D721Med (cell line): Measurements from ENCODE around the gene SLC9A6.
"Not testable (repeated sequence)": the region's sequence is repeated elsewhere in the genome, so short reads cannot be mapped to it uniquely, and the experiment has no call there.

Source experiments
- DNase-seq: peaks from one replicate; pipeline ENCODE4 v3.0.0; 2011; ENCODE audit warnings: low spot score; ENCODE audit not compliant: insufficient read length
- FAIRE-seq: peaks from 2 replicates; lab custom pipeline; 2011; peaks lifted over from hg19 to GRCh38; lab: Jason Lieb, UNC
- TF ChIP-seq, protein P1 (sequence below): IDR thresholded peaks from 2 replicates; pipeline ENCODE4 v1.5.1; 2012; ENCODE audit warnings: mild to moderate bottlenecking, control low read depth; ENCODE audit not compliant: insufficient read depth; ENCODE audit errors: missing control alignments

SLC9A6 gene

DNA sequence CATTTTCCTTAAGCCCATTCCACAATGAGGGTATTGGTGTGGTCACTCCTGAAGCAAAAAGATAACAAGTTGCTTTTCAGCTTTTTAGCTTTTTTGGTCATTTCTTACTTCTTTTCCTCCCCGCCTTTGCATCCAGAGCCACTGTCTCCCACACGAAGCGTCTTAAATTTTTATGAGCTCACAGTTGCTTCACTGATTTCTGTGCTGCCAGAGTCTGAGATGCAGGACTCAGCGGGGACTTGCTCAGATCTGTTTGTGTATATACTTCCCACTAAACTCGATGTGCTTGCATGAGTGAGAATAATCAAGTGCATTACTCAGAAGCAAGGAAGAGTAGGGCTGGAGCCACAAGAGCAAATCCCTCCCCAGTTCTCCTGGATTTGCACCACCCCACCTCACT lies 81.9 kb downstream of the SLC9A6 start:
- no peak for DNase-seq
- no peak for FAIRE-seq
- TF ChIP-seq, protein P1, sequence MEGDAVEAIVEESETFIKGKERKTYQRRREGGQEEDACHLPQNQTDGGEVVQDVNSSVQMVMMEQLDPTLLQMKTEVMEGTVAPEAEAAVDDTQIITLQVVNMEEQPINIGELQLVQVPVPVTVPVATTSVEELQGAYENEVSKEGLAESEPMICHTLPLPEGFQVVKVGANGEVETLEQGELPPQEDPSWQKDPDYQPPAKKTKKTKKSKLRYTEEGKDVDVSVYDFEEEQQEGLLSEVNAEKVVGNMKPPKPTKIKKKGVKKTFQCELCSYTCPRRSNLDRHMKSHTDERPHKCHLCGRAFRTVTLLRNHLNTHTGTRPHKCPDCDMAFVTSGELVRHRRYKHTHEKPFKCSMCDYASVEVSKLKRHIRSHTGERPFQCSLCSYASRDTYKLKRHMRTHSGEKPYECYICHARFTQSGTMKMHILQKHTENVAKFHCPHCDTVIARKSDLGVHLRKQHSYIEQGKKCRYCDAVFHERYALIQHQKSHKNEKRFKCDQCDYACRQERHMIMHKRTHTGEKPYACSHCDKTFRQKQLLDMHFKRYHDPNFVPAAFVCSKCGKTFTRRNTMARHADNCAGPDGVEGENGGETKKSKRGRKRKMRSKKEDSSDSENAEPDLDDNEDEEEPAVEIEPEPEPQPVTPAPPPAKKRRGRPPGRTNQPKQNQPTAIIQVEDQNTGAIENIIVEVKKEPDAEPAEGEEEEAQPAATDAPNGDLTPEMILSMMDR, result no peak

DNA sequence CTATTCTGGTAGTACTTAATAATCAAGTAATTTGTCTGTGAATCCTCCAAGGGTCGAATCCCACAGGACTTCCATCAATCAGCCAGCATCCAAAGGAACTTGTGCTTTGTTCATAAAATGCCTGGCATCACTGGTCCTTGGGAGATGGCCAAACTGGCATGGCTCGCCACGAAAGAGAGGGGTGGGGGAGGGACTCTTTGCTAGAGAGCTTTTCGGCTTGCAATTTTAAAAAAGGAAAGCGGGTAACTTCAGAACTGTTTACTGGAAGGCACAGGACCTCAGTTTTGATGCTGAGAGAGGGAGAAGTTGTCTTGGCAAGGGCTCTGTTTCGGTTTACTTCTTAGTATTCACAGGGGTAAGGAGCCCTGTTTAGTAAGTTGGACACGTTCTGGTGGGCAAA lies 82.7 kb downstream of the SLC9A6 start:
- TF ChIP-seq, protein P1, result no peak
- FAIRE-seq (no peak), DNase-seq (no peak)

DNA sequence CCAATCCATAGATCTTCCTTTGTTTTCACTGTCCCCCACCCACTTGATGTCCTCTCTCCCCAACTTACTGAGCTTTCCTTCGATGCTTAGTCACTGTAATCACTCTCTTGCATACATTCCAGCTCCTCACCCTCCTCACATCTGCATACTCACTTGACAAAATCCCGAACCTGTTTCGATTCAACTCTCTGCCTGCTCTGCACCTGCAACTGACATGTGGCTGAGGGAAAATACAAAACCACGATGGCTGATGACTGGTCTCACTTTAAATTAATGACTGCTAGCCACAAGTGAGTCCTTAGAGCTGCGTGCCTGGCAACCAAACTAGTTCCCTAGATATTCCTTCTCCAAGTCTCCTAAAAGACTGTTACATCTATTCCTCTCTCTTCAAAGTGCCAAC lies 91.7 kb downstream of the SLC9A6 start:
- no peak for DNase-seq
- TF ChIP-seq, protein P1, result no peak
- no peak for FAIRE-seq

DNA sequence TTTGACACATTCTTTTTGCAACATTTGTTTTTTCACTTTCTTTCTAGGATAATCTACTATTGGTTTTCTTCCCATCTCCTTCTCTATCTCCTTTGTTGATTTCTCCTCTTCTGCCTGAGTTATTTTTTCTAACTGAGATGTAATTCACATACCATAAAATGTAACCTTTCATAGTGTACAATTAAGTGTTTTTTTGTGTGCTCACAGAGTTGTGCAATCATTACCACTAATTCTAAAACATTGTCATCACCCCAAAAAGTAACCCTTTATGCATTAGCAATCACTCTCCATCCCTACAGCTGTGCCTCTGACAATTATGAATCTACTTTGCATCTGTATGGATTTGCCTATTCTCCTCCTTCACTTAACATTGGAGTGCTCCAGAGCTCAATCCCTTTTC lies 95.5 kb downstream of the SLC9A6 start:
- TF ChIP-seq, protein P1, result no peak
- DNase-seq (no peak), FAIRE-seq (no peak)

DNA sequence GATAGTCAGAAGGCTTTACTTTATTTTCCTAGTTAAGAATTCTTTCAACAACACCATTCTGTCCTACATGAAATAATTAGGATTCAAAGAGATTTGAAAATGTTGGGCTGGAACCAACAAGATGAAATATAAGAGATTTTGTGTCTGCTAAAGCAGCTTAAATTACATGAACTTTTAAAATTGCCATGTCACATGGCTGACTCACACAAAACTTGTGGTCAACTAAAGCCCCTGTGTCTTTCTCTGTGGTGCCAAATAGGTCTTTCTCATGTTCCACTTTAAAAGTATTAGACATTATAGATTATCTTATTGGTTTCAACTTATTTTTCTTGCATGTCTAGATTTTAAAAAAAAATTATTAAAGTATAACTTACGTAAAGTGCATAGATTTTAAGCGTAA lies 101.3 kb downstream of the SLC9A6 start:
- TF ChIP-seq, protein P1, result no peak
- DNase-seq, result no peak
- no peak for FAIRE-seq

DNA sequence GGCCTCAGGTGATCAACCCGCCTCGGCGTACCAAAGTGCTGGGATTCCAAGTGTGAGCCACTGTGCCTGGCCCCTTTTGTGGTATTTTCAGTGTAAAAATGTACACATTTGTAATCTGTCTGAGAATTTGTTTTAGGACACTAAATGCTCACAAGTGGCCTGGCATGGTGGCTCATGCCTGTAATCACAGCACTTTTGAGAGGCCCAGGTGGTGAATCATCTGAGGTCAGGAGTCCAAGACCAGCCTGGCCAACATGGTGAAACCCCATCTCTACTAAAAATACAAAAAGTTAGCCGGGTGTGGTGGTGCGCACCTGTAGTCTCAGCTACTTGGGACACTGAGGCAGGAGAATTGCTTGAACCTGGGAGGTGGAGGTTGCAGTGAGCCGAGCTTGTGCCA lies 106.7 kb downstream of the SLC9A6 start:
- not testable (repeated sequence) for DNase-seq, FAIRE-seq

DNA sequence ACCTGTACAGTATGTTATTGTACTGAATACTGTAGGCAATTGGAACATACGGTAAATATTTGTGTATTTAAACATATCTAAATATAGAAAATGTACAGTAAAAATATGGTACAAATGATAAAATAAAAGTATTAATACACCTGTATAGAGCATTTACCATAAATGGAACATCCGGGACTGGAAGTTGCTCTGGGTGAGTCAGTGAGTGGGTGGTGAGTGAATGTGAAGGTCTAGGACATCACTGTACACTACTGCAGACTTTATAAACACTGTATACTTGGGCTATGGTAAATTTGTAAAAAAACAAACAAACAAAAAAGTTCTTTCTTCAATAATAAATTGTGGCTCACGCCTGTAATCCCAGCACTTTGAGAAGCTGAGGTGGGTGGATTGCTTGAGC lies 109.7 kb downstream of the SLC9A6 start:
- FAIRE-seq (no peak), DNase-seq (no peak)
- TF ChIP-seq, protein P1, result no peak
